Heart left ventricle (tissue), 16 donors: ENCODE measurements around the gene SNAPC2. TPM values are rescaled to one million over a fixed set of nuclear protein-coding genes. Genes with fewer than 3 reads are reported as not detected.

Source experiments
- ATAC-seq, 4 donors: fragments of 200-7000 bp; cut with Tn5 transposase; one replicate each; pipeline ENCODE4 v1.9.1; 2020 to 2022; ENCODE audit warnings: moderate library complexity in 4 of 4, mild to moderate bottlenecking in 3 of 4, moderate number of reproducible peaks in 1 of 4
- DNase-seq, 5 donors: peaks; one replicate each; pipeline ENCODE4 v3.0.0-alpha.2; 2020
- H3K27ac ChIP-seq, 12 donors: fragments of 200-600 bp; sonication (generic) in 4 of 12; one replicate each; pipeline versions ENCODE4 v1.5.0 to v1.8.0; 2016 to 2022; ENCODE audit warnings: mild to moderate bottlenecking in 2 of 12
- H3K27me3 ChIP-seq, 9 donors: fragments of 200-600 bp; sonication (generic) in 2 of 9; one replicate each; pipeline versions ENCODE4 v1.5.1 to v1.8.0; 2016 to 2022; ENCODE audit warnings: mild to moderate bottlenecking in 3 of 9
- H3K36me3 ChIP-seq, 9 donors: fragments of 200-600 bp; sonication (generic) in 2 of 9; one replicate each; pipeline versions ENCODE4 v1.5.0 to v1.8.0; 2018 to 2022; ENCODE audit warnings: mild to moderate bottlenecking in 2 of 9
- H3K4me1 ChIP-seq, 12 donors: fragments of 200-600 bp; sonication (generic) in 4 of 12; one replicate each; pipeline versions ENCODE4 v1.5.0 to v1.8.0; 2016 to 2022; ENCODE audit warnings: mild to moderate bottlenecking in 3 of 12
- H3K4me3 ChIP-seq, 12 donors: fragments of 200-600 bp; sonication (generic) in 4 of 12; one replicate each; pipeline versions ENCODE4 v1.5.0 to v1.8.0; 2017 to 2022; ENCODE audit warnings: mild to moderate bottlenecking in 9 of 12, moderate library complexity in 4 of 12
- H3K9me3 ChIP-seq, 12 donors: fragments of 200-600 bp; sonication (generic) in 4 of 12; one replicate each; pipeline versions ENCODE4 v1.5.0 to v1.8.0; 2016 to 2022; ENCODE audit warnings: mild to moderate bottlenecking in 1 of 12
- POLR2A ChIP-seq, 2 donors: fragments of 450-650 bp; IDR thresholded peaks; one replicate each; pipeline ENCODE4 v1.6.1; 2017; ENCODE audit warnings: antibody characterized with exemption in 2 of 2, mild to moderate bottlenecking in 2 of 2, moderate library complexity in 2 of 2
- WGBS, 4 donors: extraction: QIAGEN DNeasy Blood & Tissue Kit in 2 of 4; methylation state at CpG; one replicate each; pipeline versions ENCODE4 v1.1.5 to v1.1.7; 2013 to 2018; 5-methylcytosine and 5-hydroxymethylcytosine counted together
- intact Hi-C, 10 donors: fragments of 100-400 bp; cut with DNase I; formaldehyde crosslinking; loops; one replicate each; pipeline versions ENCODE4 v1.11.1 to v1.14.2; 2022
- polyA plus RNA-seq, 2 donors: library from polyadenylated mRNA; stranded (reverse); fragments of 200-250 nt; gene quantifications; one replicate each; pipeline ENCODE4 v1.2.3, GENCODE V29; 2013
- total RNA-seq, 9 donors: library from RNA; depleted of rRNA in 2 of 9; stranded (reverse); fragments of >200 nt in 2 of 9; fragmentation: NEBNext Ultra II Directional in 3 of 9; extraction: Animal tissue kit (Norgen Biotek cat#: 25700) in 3 of 9; gene quantifications; one replicate each; pipeline versions ENCODE4 v1.1.0 to v1.2.4, GENCODE V29; 2016 to 2023
- TF ChIP-seq, protein P1 (sequence below), 12 donors: fragments of 200-600 bp; sonication (generic) in 4 of 12; IDR thresholded peaks; one replicate each; pipeline versions ENCODE4 v1.5.0 to v1.8.0; 2018 to 2022; ENCODE audit warnings: antibody characterized with exemption in 12 of 12, mild to moderate bottlenecking in 5 of 12
- donor health status: ischemic (EF 13 %, LVEDD 7.1; RV severe dilation, severe dysfunction).
- donor health status: healthy with polysubstance abuse.
- donor health status: DM: no; HTN: yes; CAD: no.
- donor health status: DM: no; HTN: no; CAD: no.
- donor health status: ischemic (EF 25% LVEDD 6.9; RV normal size, moderate dysfunction).
- donor health status: ischemic (EF 25% LVEDD 5.7; RV mildly dilated, moderate dysfunction).
- donor health status: healthy.
- donor health status: DM: yes; HTN: yes; CAD: no.
- donor health status: ischemic (EF 35%, LVEDD 5.7; RV mildly dilated, moderate dysfunction).
- donor health status: nonischemic (EF 11% LVEDD 7.7; RV severe dilation, severe dysfunction).
- donor health status: DM: yes; HTN: yes; CAD: no.
- donor health status: PGD.
- donor health status: ischemic (EF 29% LVEDD 5.4; RV normal size, mild dysfunction).
- donor health status: nonischemic (EF 23%, LVEDD 6.1; RV moderate dilation, normal function).

SNAPC2 gene
- total and polyA plus RNA-seq, 11 donors = 6.8 to 28.9 (median 10.4) TPM

DNA sequence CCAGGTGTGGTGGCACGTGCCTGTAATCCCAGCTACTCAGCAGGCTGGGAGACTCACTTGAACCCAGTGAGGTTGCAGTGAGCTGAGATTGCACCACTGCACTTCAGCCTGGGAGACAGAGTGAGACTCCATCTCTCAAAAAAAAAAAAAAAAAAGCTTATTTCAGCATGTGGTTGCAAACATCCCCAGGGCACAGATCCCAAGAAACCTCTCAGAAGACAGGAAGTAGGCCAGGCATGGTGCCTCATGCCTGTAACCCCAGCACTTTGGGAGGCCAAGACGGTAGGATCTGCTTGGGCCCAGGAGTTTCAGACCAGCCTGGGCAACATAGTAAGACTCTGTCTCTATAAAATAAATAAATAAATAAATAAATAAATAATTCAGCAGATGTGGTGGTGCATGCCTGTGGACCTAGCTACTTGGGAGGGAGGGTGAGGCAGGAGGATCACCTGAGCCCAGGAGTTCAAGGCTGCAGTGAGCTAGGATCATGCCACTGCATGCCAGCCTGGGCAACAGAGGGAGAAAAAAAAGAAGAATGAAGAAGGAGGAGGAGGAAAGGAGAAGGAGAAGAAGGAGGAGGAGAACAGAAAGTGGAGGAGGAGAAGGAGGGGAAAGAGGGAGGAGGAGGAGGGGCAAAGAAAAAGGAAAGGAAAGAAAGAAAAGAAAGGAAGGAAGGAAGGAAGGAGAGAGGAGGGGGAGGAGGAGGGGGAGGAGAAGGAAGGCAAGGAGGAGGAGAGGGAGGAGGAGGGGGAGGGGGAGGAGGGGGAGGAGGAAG lies 36.2 kb upstream of the SNAPC2 start:
- 72 to 80% (median 76%) methylated on average over 2 of the region's 2 CpGs for WGBS, 4 donors
- ATAC-seq (no peak), DNase-seq (no peak)
- H3K36me3 ChIP-seq = no peaks in the 10 kb centered on the region
- intact Hi-C loops = no loop called here
- H3K27ac ChIP-seq = no peak overlapping the region
- peaks cover 4 to 25% (median 10%) of the 10 kb centered on the region in 9 donors for H3K27me3 ChIP-seq
- TF ChIP-seq, protein P1, sequence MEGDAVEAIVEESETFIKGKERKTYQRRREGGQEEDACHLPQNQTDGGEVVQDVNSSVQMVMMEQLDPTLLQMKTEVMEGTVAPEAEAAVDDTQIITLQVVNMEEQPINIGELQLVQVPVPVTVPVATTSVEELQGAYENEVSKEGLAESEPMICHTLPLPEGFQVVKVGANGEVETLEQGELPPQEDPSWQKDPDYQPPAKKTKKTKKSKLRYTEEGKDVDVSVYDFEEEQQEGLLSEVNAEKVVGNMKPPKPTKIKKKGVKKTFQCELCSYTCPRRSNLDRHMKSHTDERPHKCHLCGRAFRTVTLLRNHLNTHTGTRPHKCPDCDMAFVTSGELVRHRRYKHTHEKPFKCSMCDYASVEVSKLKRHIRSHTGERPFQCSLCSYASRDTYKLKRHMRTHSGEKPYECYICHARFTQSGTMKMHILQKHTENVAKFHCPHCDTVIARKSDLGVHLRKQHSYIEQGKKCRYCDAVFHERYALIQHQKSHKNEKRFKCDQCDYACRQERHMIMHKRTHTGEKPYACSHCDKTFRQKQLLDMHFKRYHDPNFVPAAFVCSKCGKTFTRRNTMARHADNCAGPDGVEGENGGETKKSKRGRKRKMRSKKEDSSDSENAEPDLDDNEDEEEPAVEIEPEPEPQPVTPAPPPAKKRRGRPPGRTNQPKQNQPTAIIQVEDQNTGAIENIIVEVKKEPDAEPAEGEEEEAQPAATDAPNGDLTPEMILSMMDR (IDR thresholded peaks at IDR 0.05) = no peak
- no peak for TF ChIP-seq POLR2A (IDR thresholded peaks at IDR 0.05)
- no peaks in the 10 kb centered on the region for H3K9me3 ChIP-seq
- H3K4me3 ChIP-seq = no peak overlapping the region
- H3K4me1 ChIP-seq = peaks cover 0 to 7% (median 0%) of the 10 kb centered on the region in 12 donors

DNA sequence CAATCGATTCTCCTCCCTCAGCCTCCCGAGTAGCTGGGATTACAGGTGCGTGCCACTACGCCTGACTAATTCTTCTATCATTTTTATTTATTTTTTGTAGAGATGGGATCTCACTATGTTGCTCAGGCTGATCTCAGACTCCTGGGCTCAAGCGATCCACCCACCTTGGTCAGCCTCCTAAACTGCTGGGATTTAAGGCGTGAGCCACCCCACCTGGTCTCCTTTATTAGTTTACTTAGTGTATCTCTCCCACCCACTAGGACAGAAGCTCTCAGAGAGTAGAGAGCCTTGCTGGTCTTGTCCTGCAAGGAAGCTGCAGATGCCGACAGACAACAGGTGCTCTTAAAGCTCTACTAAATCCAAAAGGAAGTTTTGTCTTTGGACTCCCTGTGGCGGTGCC lies 34.3 kb upstream of the SNAPC2 start:
- ATAC-seq (no peak), DNase-seq (no peak)
- WGBS, 4 donors = 86 to 90% (median 89%) methylated on average over 8 of the region's 8 CpGs
- Histone ChIP-seq H3K9me3 (no peaks in the 10 kb centered on the region), H3K27me3 (peaks cover 4 to 32% (median 10%) of the 10 kb centered on the region in 9 donors), H3K4me1 (peaks cover 0 to 7% (median 0%) of the 10 kb centered on the region in 12 donors), H3K27ac (no peak overlapping the region), H3K36me3 (no peaks in the 10 kb centered on the region), H3K4me3 (no peak overlapping the region)
- TF ChIP-seq, protein P1 (IDR thresholded peaks at IDR 0.05) = no peak
- no peak for TF ChIP-seq POLR2A (IDR thresholded peaks at IDR 0.05)
- intact Hi-C loops = no loop called here

DNA sequence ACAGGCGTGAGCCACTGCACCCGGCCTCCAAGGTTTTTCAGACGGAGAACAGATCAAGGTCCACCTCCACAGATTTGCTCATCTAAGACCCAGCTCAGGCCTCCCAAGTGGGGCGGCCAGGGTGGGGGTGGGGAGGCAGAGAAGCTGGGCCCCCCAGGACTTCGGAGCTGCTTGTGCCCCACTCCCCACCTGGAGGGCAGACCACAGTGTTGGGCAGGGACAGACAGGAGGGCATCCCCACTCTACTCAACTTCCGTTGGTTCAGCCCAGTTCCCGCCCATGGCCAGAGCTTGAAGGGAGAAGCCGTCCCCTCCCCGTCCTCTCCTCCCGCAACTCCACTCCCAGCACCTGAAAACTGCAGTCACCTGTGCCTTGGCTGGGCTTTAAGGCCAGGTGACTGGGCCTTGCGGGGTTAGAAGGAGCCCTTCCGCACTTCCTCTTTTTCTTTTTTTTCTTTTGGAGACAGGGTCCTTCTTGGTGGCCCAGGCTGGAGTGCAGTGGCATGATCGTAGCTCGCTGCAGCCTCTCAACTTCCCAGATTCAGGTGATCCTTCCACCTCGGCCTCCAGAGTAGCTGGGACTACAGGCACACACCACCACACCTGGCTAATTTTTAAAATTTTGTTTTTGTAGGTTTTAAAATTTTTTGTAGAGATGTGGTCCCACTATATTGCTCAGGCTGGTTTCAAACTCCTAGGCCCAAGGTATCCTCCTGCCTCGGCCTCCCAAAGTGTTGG lies 32.6 kb upstream of the SNAPC2 start:
- Histone ChIP-seq H3K27me3 (peaks cover 4 to 32% (median 10%) of the 10 kb centered on the region in 9 donors), H3K4me1 (peaks cover 0 to 7% (median 0%) of the 10 kb centered on the region in 12 donors), H3K36me3 (no peaks in the 10 kb centered on the region), H3K27ac (no peak overlapping the region), H3K4me3 (no peak overlapping the region), H3K9me3 (no peaks in the 10 kb centered on the region)
- TF ChIP-seq POLR2A (IDR thresholded peaks at IDR 0.05) = no peak
- TF ChIP-seq, protein P1 (IDR thresholded peaks at IDR 0.05) = no peak
- WGBS, 4 donors = 79 to 83% (median 80%) methylated on average over 13 to 16 of the region's 16 CpGs
- ATAC-seq = no peak
- intact Hi-C loops = no loop called here
- no peak for DNase-seq
